Stimulated activated CD4-positive, alpha-beta T cell treated with anti-CD3 and anti-CD28 coated beads, Interleukin-1b, Interleukin-23, amount 100 ng/mL, for 1 hour (primary cell): ENCODE data around the gene PDE4D.

ENCODE experiments used
- DNase-seq, 2 donors: peaks; one replicate each; pipeline ENCODE4 v3.0.0-alpha.2; 2020; ENCODE audit warnings: low read depth in 2 of 2

The PDE4D gene

GRCh38 chr5:59655693-59656309 lies 237.7 kb downstream of the PDE4D start:
- no peak for DNase-seq

GRCh38 chr5:59654691-59655090 lies 238.8 kb downstream of the PDE4D start:
- DNase-seq, result no peak

- no peak for DNase-seq
Observed at GRCh38 chr5:59652449-59652848, 241.1 kb downstream of the PDE4D start.

GRCh38 chr5:59648949-59649921 lies 244.3 kb downstream of the PDE4D start:
- DNase-seq, result no peak

GRCh38 chr5:59648038-59648831 lies 245.3 kb downstream of the PDE4D start:
- DNase-seq, result no peak

GRCh38 chr5:59645380-59645779 lies 248.1 kb downstream of the PDE4D start:
- no peak for DNase-seq

GRCh38 chr5:59640411-59640810 lies 253.1 kb downstream of the PDE4D start:
- DNase-seq, result no peak

GRCh38 chr5:59637884-59638580 lies 255.5 kb downstream of the PDE4D start:
- DNase-seq, result no peak

GRCh38 chr5:59629561-59629960 lies 264.0 kb downstream of the PDE4D start:
- DNase-seq, result no peak

GRCh38 chr5:59628062-59628828 lies 265.3 kb downstream of the PDE4D start:
- DNase-seq, result no peak

GRCh38 chr5:59624898-59625297 lies 268.6 kb downstream of the PDE4D start:
- DNase-seq, result no peak

GRCh38 chr5:59622848-59623247 lies 270.7 kb downstream of the PDE4D start:
- DNase-seq, result no peak

GRCh38 chr5:59621477-59621876 lies 272.0 kb downstream of the PDE4D start:
- no peak for DNase-seq

- DNase-seq, result no peak
Observed at GRCh38 chr5:59620535-59621212, 272.9 kb downstream of the PDE4D start.

GRCh38 chr5:59618644-59619043 lies 274.9 kb downstream of the PDE4D start:
- DNase-seq, result no peak

- DNase-seq, result no peak
Observed at GRCh38 chr5:59617186-59617771, 276.2 kb downstream of the PDE4D start.

GRCh38 chr5:59616413-59616812 lies 277.1 kb downstream of the PDE4D start:
- no peak for DNase-seq

GRCh38 chr5:59615272-59615671 lies 278.3 kb downstream of the PDE4D start:
- DNase-seq, result no peak

GRCh38 chr5:59609501-59610265 lies 283.8 kb downstream of the PDE4D start:
- DNase-seq, result no peak
